ENCODE results near the gene BRD8. TPM values are rescaled to one million over a fixed set of nuclear protein-coding genes. Genes with fewer than 3 reads are reported as not detected.

The BRD8 gene
- total RNA-seq, 4 donors from 2014 or later = 27.9 to 39.9 (median 32.6) TPM

GRCh38 chr5:138095100-138095907 is 83.1 kb downstream of the BRD8 start:
- WGBS, 2 donors = 58 to 60% methylated on average over 4 of the region's 4 CpGs
- Histone ChIP-seq H3K9me3 (no peaks in the 10 kb centered on the region), H3K4me3 (no peak overlapping the region), H3K27me3 (peaks cover 0 to 10% (median 0%) of the 10 kb centered on the region in 4 donors), H3K36me3 (no peaks in the 10 kb centered on the region), H3K27ac (no peak overlapping the region), H3K4me1 (no peaks in the 10 kb centered on the region)
- DNase-seq = no peak
- TF ChIP-seq CTCF (IDR thresholded peaks at IDR 0.05) (no peak), POLR2A (IDR thresholded peaks at IDR 0.05) (no peak)
- intact Hi-C loops (cut with DNase I) = no loop called here

- Histone ChIP-seq H3K4me1 (no peaks in the 10 kb centered on the region), H3K27me3 (peaks cover 0 to 14% (median 0%) of the 10 kb centered on the region in 4 donors), H3K4me3 (no peak overlapping the region), H3K36me3 (no peaks in the 10 kb centered on the region), H3K9me3 (no peaks in the 10 kb centered on the region), H3K27ac (no peak overlapping the region)
- 20 to 32% methylated on average over 1 of the region's 1 CpG for WGBS, 2 donors
- DNase-seq = no peak
- intact Hi-C loops (cut with DNase I) = no loop called here
- TF ChIP-seq POLR2A (IDR thresholded peaks at IDR 0.05) (no peak), CTCF (IDR thresholded peaks at IDR 0.05) (no peak)
Observed at GRCh38 chr5:138093036-138093435, 85.4 kb downstream of the BRD8 start.

GRCh38 chr5:138092301-138092700 is 86.1 kb downstream of the BRD8 start:
- intact Hi-C loops (cut with DNase I) = no loop called here
- DNase-seq = no peak
- WGBS, 2 donors = 43 to 57% methylated on average over 1 of the region's 1 CpG
- no peaks in the 10 kb centered on the region for H3K9me3 ChIP-seq
- H3K4me1 ChIP-seq = no peaks in the 10 kb centered on the region
- TF ChIP-seq POLR2A (IDR thresholded peaks at IDR 0.05) (no peak), CTCF (IDR thresholded peaks at IDR 0.05) (no peak)
- H3K27ac ChIP-seq = no peak overlapping the region
- no peak overlapping the region for H3K4me3 ChIP-seq
- peaks cover 0 to 14% (median 0%) of the 10 kb centered on the region in 4 donors for H3K27me3 ChIP-seq
- no peaks in the 10 kb centered on the region for H3K36me3 ChIP-seq

GRCh38 chr5:138091685-138092084 is 86.7 kb downstream of the BRD8 start:
- intact Hi-C loops (cut with DNase I) = no loop called here
- Histone ChIP-seq H3K4me1 (no peaks in the 10 kb centered on the region), H3K27ac (no peak overlapping the region), H3K9me3 (no peaks in the 10 kb centered on the region), H3K4me3 (no peak overlapping the region), H3K27me3 (peaks cover 0 to 14% (median 0%) of the 10 kb centered on the region in 4 donors), H3K36me3 (no peaks in the 10 kb centered on the region)
- DNase-seq = no peak
- WGBS, 2 donors = 71 to 72% methylated on average over 3 of the region's 4 CpGs
- TF ChIP-seq CTCF (IDR thresholded peaks at IDR 0.05) (no peak), POLR2A (IDR thresholded peaks at IDR 0.05) (no peak)

Small RNAs within 50 kb of the gene (small RNA-seq; reads per million reads assigned to genes)
- gene RNU6-460P (0 reads per million in 4 donors), gene RNU6-888P (0 reads per million in 4 donors)

Other genes starting within 250 kb of the BRD8 start
- gene FAM13B, start 145.6 kb downstream of the BRD8 start, total RNA-seq = 10 to 100 TPM; 12.2 to 46.0 (median 13.9) TPM
- not detected for gene WNT8A, start 94.6 kb downstream of the BRD8 start, total RNA-seq
- gene NME5, start 39.2 kb downstream of the BRD8 start, total RNA-seq = 1 to 10 TPM in 1 of 4 donors, under 1 TPM in 2, not detected in 1; 0.38 to 3.0 (median 0.61) TPM
- gene KIF20A, start 482 bp upstream of the BRD8 start, total RNA-seq = 10 to 100 TPM in 3 of 4 donors, 1 to 10 TPM in 1; 5.7 to 22.7 (median 17.8) TPM
- gene CDC23, start 34.7 kb upstream of the BRD8 start, total RNA-seq = 10 to 100 TPM; 10.4 to 25.8 (median 20.5) TPM
- gene GFRA3, start 96.0 kb upstream of the BRD8 start, total RNA-seq = under 1 TPM in 2 of 4 donors, not detected in 2; 0.35 to 0.41 TPM
- gene CDC25C, start 153.2 kb upstream of the BRD8 start, total RNA-seq = 1 to 10 TPM in 3 of 4 donors, under 1 TPM in 1; 0.80 to 3.1 (median 1.8) TPM
- 10 to 100 TPM; 12.1 to 14.2 (median 13.4) TPM for gene FAM53C, start 159.6 kb upstream of the BRD8 start, total RNA-seq
- 10 to 100 TPM; 34.5 to 53.8 (median 36.2) TPM for gene KDM3B, start 174.1 kb upstream of the BRD8 start, total RNA-seq

Measured in esophagus squamous epithelium (tissue), 5 donors.